H9 (cell line): ENCODE results near the gene KMT2C. TPM values are rescaled to one million over a fixed set of nuclear protein-coding genes. Genes with fewer than 3 reads are reported as not detected.

Experiments used
- DNase-seq: peaks from one replicate; pipeline ENCODE4 v3.0.0-alpha.2; 2017
- H2AFZ ChIP-seq: one replicate; pipeline ENCODE4 v1.6.1; 2013; ENCODE audit warnings: mild to moderate bottlenecking, low read length, control low read depth, moderate library complexity
- H2AK5ac ChIP-seq: 2 replicates; pipeline ENCODE4 v1.6.1; 2013; ENCODE audit warnings: low read length, control low read depth, mixed read lengths; ENCODE audit not compliant: insufficient read length
- H2BK120ac ChIP-seq: one replicate; pipeline ENCODE4 v1.6.1; 2013; ENCODE audit warnings: low read depth, mild to moderate bottlenecking, low read length, control low read depth, inconsistent platforms; ENCODE audit not compliant: poor library complexity, severe bottlenecking
- H2BK12ac ChIP-seq: 2 replicates; pipeline ENCODE4 v1.6.1; 2013; ENCODE audit warnings: low read length, control low read depth, mixed read lengths, low read depth; ENCODE audit not compliant: insufficient read length
- H2BK15ac ChIP-seq: 2 replicates; pipeline ENCODE4 v1.6.1; 2013; ENCODE audit warnings: low read depth, low read length, control low read depth
- H2BK20ac ChIP-seq: one replicate; pipeline ENCODE4 v1.6.1; 2013; ENCODE audit warnings: low read depth, mild to moderate bottlenecking, low read length, control low read depth, inconsistent platforms; ENCODE audit not compliant: poor library complexity, severe bottlenecking
- H2BK5ac ChIP-seq: 2 replicates; pipeline ENCODE4 v1.6.1; 2013; ENCODE audit warnings: low read length, control low read depth, mixed read lengths; ENCODE audit not compliant: insufficient read length
- H3K14ac ChIP-seq: 2 replicates; pipeline ENCODE4 v1.6.1; 2013; ENCODE audit warnings: low read length, control low read depth; ENCODE audit not compliant: insufficient read depth
- H3K18ac ChIP-seq: 2 replicates; pipeline ENCODE4 v1.6.1; 2013; ENCODE audit warnings: low read depth, mild to moderate bottlenecking, mixed read lengths, low read length, control low read depth; ENCODE audit not compliant: insufficient read length
- H3K23ac ChIP-seq: 2 replicates; pipeline ENCODE4 v1.6.1; 2013; ENCODE audit warnings: low read length, control low read depth, mixed read lengths, low read depth; ENCODE audit not compliant: insufficient read length
- H3K23me2 ChIP-seq: 2 replicates; pipeline ENCODE4 v1.6.1; 2013; ENCODE audit warnings: low read depth, mild to moderate bottlenecking, mixed read lengths, low read length, control low read depth; ENCODE audit not compliant: insufficient read length, poor library complexity, severe bottlenecking
- H3K27ac ChIP-seq: 2 replicates; pipeline ENCODE4 v1.5.1; 2013; ENCODE audit warnings: low read length, control low read depth, mixed read lengths, low read depth; ENCODE audit not compliant: insufficient read length
- H3K27me3 ChIP-seq: 2 replicates; pipeline ENCODE4 v1.6.1; 2013; ENCODE audit warnings: low read length, control low read depth, inconsistent platforms; ENCODE audit not compliant: insufficient read depth
- H3K4ac ChIP-seq: 2 replicates; pipeline ENCODE4 v1.6.1; 2013; ENCODE audit warnings: low read depth, mild to moderate bottlenecking, control low read depth, inconsistent platforms, low read length, moderate library complexity
- H3K4me1 ChIP-seq: 2 replicates; pipeline ENCODE4 v1.6.1; 2013; ENCODE audit warnings: low read length, control low read depth, inconsistent platforms; ENCODE audit not compliant: insufficient read depth
- H3K4me2 ChIP-seq: 2 replicates; pipeline ENCODE4 v1.6.1; 2013; ENCODE audit warnings: low read length, control low read depth, mixed read lengths; ENCODE audit not compliant: insufficient read length, insufficient read depth
- H3K56ac ChIP-seq: 2 replicates; pipeline ENCODE4 v1.6.1; 2013; ENCODE audit warnings: low read depth, mild to moderate bottlenecking, mixed read lengths, low read length, control low read depth; ENCODE audit not compliant: insufficient read length
- H3K79me1 ChIP-seq: 2 replicates; pipeline ENCODE4 v1.6.1; 2013; ENCODE audit warnings: low read depth, mild to moderate bottlenecking, moderate library complexity, low read length, control low read depth, inconsistent platforms; ENCODE audit not compliant: insufficient read depth, poor library complexity, severe bottlenecking
- H3K79me2 ChIP-seq: 2 replicates; pipeline ENCODE4 v1.6.1; 2013; ENCODE audit warnings: low read length, control low read depth, inconsistent platforms; ENCODE audit not compliant: insufficient read depth
- H3K9ac ChIP-seq: 2 replicates; pipeline ENCODE4 v1.6.1; 2013; ENCODE audit warnings: low read length, control low read depth, mixed read lengths; ENCODE audit not compliant: insufficient read length; ENCODE audit errors: extremely low read depth
- H3K9me3 ChIP-seq: one replicate; pipeline ENCODE4 v1.6.1; 2013; ENCODE audit warnings: low read depth, low read length, inconsistent platforms; ENCODE audit not compliant: control insufficient read depth
- H3T11ph ChIP-seq: one replicate; pipeline ENCODE4 v1.6.1; 2013; ENCODE audit warnings: mild to moderate bottlenecking, low read length, control low read depth, inconsistent platforms
- H4K20me1 ChIP-seq: one replicate; pipeline ENCODE4 v1.6.1; 2013; ENCODE audit not compliant: control insufficient read depth, insufficient read length, insufficient read depth
- H4K5ac ChIP-seq: 2 replicates; pipeline ENCODE4 v1.6.1; 2013; ENCODE audit warnings: low read depth, mild to moderate bottlenecking, mixed read lengths, low read length, control low read depth; ENCODE audit not compliant: insufficient read length
- H4K8ac ChIP-seq: replicated peaks from 2 replicates; pipeline ENCODE4 v1.6.1; 2013; ENCODE audit warnings: low read length, control low read depth, mixed read lengths, low read depth; ENCODE audit not compliant: insufficient read length
- H4K91ac ChIP-seq: 2 replicates; pipeline ENCODE4 v1.6.1; 2013; ENCODE audit warnings: low read depth, mild to moderate bottlenecking, moderate library complexity, mixed read lengths, low read length, control low read depth; ENCODE audit not compliant: insufficient read length
- H3K27ac Mint-ChIP-seq, 3 experiments: 2 replicates in 2 of 3; 3 replicates in 1 of 3; pipeline ENCODE4 v1.8.0; 2020 to 2021; ENCODE audit warnings: mixed read lengths in 3 of 3, mild to moderate bottlenecking in 1 of 3, moderate library complexity in 1 of 3
- H3K27me3 Mint-ChIP-seq: 2 replicates; pipeline ENCODE4 v1.8.0; 2021; ENCODE audit warnings: low read depth, mild to moderate bottlenecking, moderate library complexity, mixed read lengths
- H3K36me3 Mint-ChIP-seq, 3 experiments: 2 replicates in 2 of 3; 3 replicates in 1 of 3; pipeline ENCODE4 v1.8.0; 2020 to 2021; ENCODE audit warnings: low read depth in 3 of 3, mixed read lengths in 3 of 3; ENCODE audit not compliant: insufficient read depth in 1 of 3
- H3K4me1 Mint-ChIP-seq, 2 experiments: 2 replicates each; pipeline ENCODE4 v1.8.0; 2020; ENCODE audit warnings: mixed read lengths in 2 of 2
- H3K4me3 Mint-ChIP-seq, 2 experiments: 2 replicates in 1 of 2; 3 replicates in 1 of 2; pipeline ENCODE4 v1.8.0; 2020 to 2021; ENCODE audit warnings: mild to moderate bottlenecking in 2 of 2, mixed read lengths in 2 of 2, moderate library complexity in 1 of 2
- H3K9me3 Mint-ChIP-seq, 2 experiments: 2 replicates in 1 of 2; 3 replicates in 1 of 2; pipeline ENCODE4 v1.8.0; 2020; ENCODE audit warnings: mild to moderate bottlenecking in 2 of 2, mixed read lengths in 2 of 2, moderate library complexity in 1 of 2
- CTCF ChIP-seq: fragments of 200-600 bp; sonication (generic); conservative IDR thresholded peaks from 3 replicates; pipeline ENCODE4 v1.8.0; 2021; ENCODE audit warnings: antibody characterized with exemption, mild to moderate bottlenecking
- WGBS: extraction: QIAGEN DNeasy Blood & Tissue Kit; methylation state at CpG from one replicate; pipeline ENCODE4 v1.1.7; 2013; ENCODE audit warnings: missing lambda C conversion rate, low lambda C conversion rate, mixed read lengths; ENCODE audit not compliant: insufficient read length; ENCODE audit errors: extremely low coverage; 5-methylcytosine and 5-hydroxymethylcytosine counted together
- total RNA-seq: library from RNA; stranded (reverse); gene quantifications from 2 replicates; pipeline ENCODE4 v1.2.1, GENCODE V29; 2021

The KMT2C gene
- total RNA-seq, 1 experiment from 2014 or later: 32.2 TPM

- Histone ChIP-seq H2BK15ac (no peak overlapping the region), H2BK12ac (no peak overlapping the region), H2BK120ac (no peak overlapping the region), H3K4me1 (no peaks in the 10 kb centered on the region), H3K23ac (no peak overlapping the region), H3K4ac (no peak overlapping the region), H4K8ac (no peak overlapping the region), H3K79me1 (peaks cover 3% of the 10 kb centered on the region), H3K56ac (no peak overlapping the region), H3K27ac (no peak overlapping the region), H2BK20ac (no peak overlapping the region), H3K18ac (no peak overlapping the region), H4K91ac (no peak overlapping the region), H3K9ac (no peak overlapping the region), H4K20me1 (no peaks in the 10 kb centered on the region), H3K4me2 (no peak overlapping the region), H4K5ac (no peak overlapping the region), H2AK5ac (no peak overlapping the region), H2BK5ac (no peak overlapping the region), H3K23me2 (no peaks in the 10 kb centered on the region), H3K27me3 (no peaks in the 10 kb centered on the region), H3T11ph (no peak overlapping the region), H3K79me2 (no peaks in the 10 kb centered on the region), H2AFZ (no peak overlapping the region), H3K14ac (no peak overlapping the region), H3K9me3 (no peaks in the 10 kb centered on the region)
- no CpG with 5 or more reads among the region's 1 CpG for WGBS
- no peak for DNase-seq
- H3K27ac Mint-ChIP-seq: peak overlapping the region in 1 of 3 experiments; percentile 17; a peak in 1 of 7 replicates
- no peak overlapping the region for H3K4me3 Mint-ChIP-seq
- H3K4me1 Mint-ChIP-seq: peaks cover 3 to 8% of the 10 kb centered on the region in 2 experiments
- H3K36me3 Mint-ChIP-seq: no peaks in the 10 kb centered on the region
- no peaks in the 10 kb centered on the region for H3K9me3 Mint-ChIP-seq
- TF ChIP-seq CTCF: no peak
- H3K27me3 Mint-ChIP-seq: no peaks in the 10 kb centered on the region
Observed at GRCh38 chr7:152340161-152340560, 95.6 kb downstream of the KMT2C start.
